GM18505 (cell line): ENCODE results near the gene CFAP99.
A peak's percentile ranks its signal among the peaks of the same experiment; 100 is the strongest.

Source experiments
- ATAC-seq: cut with Tn5 transposase; IDR thresholded peaks from one replicate; pipeline ENCODE4 v1.9.1; 2021; ENCODE audit not compliant: unreplicated experiment
- POLR2A ChIP-seq: IDR thresholded peaks from 4 replicates; pipeline ENCODE4 v1.6.1; 2011; ENCODE audit warnings: borderline replicate concordance; ENCODE audit not compliant: insufficient read depth, insufficient read length; ENCODE audit errors: extremely low read depth

Gene CFAP99

GRCh38 chr4:2409381-2409783 is 9.4 kb upstream of the CFAP99 start:
- no peak for ATAC-seq
- no peak for TF ChIP-seq POLR2A

- no peak for ATAC-seq
- no peak for TF ChIP-seq POLR2A
Measured at GRCh38 chr4:2411786-2412510, 6.8 kb upstream of the CFAP99 start.

GRCh38 chr4:2412534-2412884 is 6.2 kb upstream of the CFAP99 start:
- ATAC-seq = peak; percentile 12

GRCh38 chr4:2412885-2413716 is 5.7 kb upstream of the CFAP99 start:
- peak; percentile 55 for TF ChIP-seq POLR2A

More at GRCh38 chr4:2412534-2412884, 6.2 kb upstream of the CFAP99 start:
- no peak for TF ChIP-seq POLR2A

DNA sequence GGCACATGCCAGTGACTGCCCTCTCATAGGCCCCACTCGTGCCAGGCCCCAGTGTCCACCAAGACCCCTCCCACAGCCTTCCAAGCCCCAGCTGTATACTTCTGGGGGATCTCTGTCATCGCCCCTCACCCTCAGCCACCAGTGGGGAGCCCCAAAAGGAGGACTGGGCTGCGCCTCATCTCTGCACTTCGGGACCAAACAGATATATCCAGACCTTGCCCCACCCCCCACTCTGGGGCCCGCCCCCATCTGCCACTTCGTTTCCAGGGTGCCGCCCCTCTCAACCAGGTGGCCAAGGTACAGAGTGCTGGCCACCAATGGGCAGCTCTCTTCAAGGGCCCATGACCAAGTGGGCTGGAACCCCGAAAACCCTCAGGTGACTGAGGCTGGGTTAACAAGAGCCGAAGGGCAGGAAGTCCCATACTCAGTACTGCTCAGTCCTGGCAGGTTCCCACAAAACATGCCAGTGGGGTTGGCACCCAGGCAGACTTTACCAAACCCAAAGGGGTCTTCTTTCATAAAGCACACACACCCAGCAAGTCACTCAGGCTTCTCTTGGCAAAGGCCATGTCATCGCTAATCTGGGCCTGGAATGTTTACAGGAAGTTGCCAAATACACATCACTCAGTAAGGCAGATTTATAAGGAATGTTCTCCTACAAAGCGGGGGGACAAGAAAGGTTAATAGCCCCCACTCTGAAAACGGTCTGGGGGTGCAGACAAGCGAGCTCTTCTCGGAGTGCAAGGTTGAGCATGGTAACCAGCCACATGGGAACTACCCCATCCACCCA is 4.7 kb upstream of the CFAP99 start:
- TF ChIP-seq POLR2A = no peak
- ATAC-seq = no peak

More at GRCh38 chr4:2412885-2413716, 5.7 kb upstream of the CFAP99 start:
- ATAC-seq = peak; percentile 63

DNA sequence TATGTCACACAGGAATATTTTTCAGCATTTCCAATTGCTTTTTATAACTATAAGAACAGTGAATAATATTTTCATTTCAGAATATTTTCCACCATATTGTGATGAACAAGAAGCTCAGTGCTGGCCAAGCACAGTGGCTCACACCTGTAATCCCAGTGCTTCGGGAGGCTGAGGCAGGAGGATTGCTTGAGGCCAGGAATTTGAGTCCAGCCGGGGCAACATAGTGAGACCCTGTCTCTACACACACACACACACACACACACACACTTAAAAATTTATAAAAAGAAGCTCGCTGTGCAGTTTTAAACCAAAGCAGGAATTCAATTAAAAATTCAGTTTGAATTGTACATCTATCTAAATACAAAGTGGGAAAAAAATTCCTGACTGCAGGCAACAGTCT is 3.5 kb upstream of the CFAP99 start:
- no peak for TF ChIP-seq POLR2A
- no peak for ATAC-seq

- no peak for ATAC-seq
Measured at GRCh38 chr4:2415881-2416563, 2.7 kb upstream of the CFAP99 start.

GRCh38 chr4:2416564-2417225 is 2.1 kb upstream of the CFAP99 start:
- no peak for ATAC-seq
- TF ChIP-seq POLR2A = no peak

More at GRCh38 chr4:2415881-2416563, 2.7 kb upstream of the CFAP99 start:
- TF ChIP-seq POLR2A = no peak

GRCh38 chr4:2417226-2417764 is 1.5 kb upstream of the CFAP99 start:
- ATAC-seq = no peak
- TF ChIP-seq POLR2A = no peak

DNA sequence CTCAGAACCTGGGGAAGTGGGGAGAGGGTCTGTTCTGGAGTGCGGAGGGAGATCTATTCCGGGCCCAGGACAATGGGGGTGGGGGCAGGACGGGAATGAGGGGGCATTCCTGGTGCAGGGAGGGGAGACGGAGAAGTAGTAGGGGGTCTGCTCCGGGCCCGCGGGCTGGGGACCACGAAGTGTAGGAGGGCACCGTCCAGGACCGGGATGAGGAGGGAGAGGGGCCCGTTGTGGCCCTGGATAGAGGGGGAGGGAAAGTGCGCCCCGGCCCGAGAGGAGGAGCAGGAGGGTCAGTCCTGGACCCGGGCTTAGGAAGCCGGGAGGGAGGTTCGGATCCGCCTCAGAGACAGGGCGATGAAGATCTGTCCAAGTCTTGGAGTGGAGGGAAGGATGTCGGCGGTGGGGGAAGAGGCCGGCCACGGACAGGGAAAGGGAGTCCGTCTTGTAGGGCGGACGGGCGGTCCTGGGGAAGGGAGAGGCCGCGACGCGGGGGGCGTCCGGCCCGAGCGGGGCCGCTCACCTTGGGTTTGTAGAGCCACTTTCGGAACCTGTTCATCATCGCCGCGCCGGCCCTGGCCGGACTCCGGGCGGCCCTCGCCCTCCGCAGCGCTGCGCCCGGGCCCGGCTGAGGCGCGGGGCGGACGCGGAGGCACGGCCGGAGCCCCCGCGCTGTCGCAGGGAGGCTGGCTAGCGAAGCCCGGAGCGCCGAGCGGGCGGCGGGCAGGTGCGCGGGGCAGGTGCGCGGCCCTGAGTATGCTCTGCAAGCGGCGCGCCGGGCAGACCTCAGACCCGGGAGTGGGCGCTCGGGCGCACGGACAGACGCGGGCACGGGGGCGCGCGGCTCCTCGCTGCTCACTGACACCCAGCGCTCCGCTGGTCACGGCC is 748 bp upstream of the CFAP99 start, which contains the start of gene ZFYVE28:
TSS of gene ZFYVE28 (minus strand) at position 881 of the 885 bp plus-strand sequence. CDS start at position 559, 322 bp downstream.
- TF ChIP-seq POLR2A = no peak
- no peak for ATAC-seq

DNA sequence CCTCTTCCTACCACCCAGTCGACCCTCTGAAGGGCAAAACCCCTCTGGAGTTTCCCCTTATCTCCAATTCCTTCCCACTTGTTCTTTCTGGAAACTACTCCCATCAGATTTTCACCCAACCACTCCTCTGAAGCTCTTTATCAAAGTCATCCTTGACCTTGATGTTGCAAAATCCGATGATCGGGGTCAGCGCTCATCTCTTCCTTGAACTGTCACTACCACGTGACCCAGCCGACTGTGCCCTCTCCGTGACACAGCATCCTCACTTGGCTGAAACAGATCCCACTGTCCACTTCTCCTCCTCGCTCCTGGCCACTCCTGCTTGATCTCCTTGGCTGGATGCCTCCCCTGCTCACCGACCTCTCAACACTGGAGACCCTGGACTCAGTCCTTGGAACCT is 1.1 kb downstream of the CFAP99 start:
- no peak for TF ChIP-seq POLR2A
- ATAC-seq = no peak
